ENCODE measurements around the gene ZNF532.

Gene ZNF532

DNA sequence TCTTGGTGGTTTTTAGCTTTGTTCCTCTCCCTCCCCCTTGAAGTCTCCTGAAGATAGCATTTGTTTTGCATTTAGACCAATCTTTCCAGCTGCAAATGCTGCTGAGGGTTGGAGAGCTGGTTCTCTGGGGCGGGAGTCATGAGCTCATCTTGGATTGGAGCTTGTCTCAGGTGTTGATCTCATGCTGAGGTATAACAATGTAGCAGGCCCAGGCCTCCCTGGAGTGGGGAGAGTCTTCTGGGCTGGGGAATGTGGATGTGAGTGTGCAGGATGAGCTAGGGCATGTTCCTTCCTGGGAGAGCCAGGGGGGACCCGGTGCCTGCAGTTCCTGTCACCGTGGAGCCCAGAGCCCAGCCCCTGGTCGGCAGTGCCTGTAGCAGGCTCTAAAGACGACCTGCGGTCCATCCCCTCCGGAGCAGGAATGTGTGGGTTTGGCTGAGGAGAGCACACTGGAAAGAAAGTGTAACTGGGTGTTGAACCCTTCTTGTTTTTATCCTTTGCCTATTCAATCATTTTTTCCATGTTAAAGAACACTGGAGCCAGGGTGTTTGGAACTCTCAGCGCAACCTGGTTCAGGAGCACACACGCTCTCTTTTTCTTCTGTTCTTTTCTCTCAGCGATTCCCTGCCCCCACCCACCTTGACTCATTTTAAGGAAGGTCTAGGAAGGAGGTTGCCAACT, 2.7 kb downstream of the ZNF532 start:
- DNase-seq (ENCODE audit: low spot score): peak; percentile 32

- no peak for DNase-seq (ENCODE audit: low spot score)
Measured at GRCh38 chr18:58868440-58868839, 3.8 kb downstream of the ZNF532 start.

DNA sequence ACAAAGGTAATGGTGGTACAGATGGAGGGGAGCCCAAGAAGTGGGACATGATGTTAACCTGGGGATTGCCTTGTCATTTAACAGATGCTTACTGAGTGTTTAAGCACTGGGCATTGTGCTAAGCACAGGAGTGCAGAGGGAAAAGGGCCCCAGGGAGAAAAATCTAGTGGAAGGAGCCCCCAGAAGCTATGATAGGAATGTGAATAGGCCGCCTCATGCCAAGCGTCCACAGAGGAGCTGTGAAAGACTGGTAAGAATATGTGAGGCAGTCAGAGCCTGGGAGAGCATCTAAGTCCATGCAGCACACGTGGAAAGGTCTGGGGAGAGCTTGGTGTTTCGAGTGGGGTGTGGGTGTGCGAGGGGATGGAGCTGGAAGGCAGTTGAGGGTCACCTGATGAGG, 5.5 kb downstream of the ZNF532 start:
- peak; percentile 28 for DNase-seq (ENCODE audit: low spot score)

- no peak for DNase-seq (ENCODE audit: low spot score)
Measured at GRCh38 chr18:58870621-58871020, 5.9 kb downstream of the ZNF532 start.

GRCh38 chr18:58871514-58872420, 7.1 kb downstream of the ZNF532 start:
- no peak for DNase-seq (ENCODE audit: low spot score)

DNA sequence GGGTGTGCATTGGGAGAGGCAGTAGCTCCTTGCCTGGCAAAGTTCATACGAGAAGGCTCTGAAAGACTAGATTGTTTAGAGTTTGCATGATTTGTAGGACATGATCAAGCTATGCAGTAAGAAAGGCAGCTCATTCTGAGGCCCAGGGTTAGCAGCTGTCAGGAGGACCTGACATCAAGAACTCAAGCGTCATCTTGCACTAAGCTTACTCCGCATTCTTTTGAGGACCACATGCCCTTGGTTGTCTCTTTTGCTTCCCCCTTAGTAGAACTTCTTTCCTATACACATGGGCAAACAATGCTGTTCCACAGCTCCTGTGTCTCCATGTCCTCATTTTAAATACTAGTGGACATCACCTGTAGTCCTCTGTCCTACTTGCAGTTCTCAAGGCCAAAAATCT, 14.0 kb downstream of the ZNF532 start:
- no peak for DNase-seq (ENCODE audit: low spot score)

- no peak for DNase-seq (ENCODE audit: low spot score)
Measured at GRCh38 chr18:58881477-58881876, 16.8 kb downstream of the ZNF532 start.

DNA sequence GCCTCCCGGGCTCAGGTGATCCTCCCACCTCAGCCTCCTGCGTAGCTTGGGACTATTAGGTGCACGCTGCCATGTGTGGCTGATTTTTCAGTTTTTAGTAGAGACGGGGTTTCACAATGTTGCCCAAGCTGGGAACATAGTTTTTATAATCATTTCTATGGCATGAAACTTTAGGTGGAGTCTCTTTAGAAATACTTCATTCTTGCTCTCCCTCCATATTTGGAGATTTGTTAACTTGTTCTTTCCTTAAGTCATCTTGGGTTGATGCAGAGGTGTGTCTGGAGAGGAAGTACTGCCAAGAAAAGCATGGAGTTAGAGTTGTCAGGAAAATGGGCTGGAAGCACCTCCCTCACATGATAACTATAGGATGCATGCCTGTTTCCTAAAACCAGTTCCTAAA, 17.4 kb downstream of the ZNF532 start:
- DNase-seq (ENCODE audit: low spot score): no peak

- no peak for DNase-seq (ENCODE audit: low spot score)
Measured at GRCh38 chr18:58882686-58883085, 18.0 kb downstream of the ZNF532 start.

GRCh38 chr18:58884680-58885079, 20.0 kb downstream of the ZNF532 start:
- no peak for DNase-seq (ENCODE audit: low spot score)

DNA sequence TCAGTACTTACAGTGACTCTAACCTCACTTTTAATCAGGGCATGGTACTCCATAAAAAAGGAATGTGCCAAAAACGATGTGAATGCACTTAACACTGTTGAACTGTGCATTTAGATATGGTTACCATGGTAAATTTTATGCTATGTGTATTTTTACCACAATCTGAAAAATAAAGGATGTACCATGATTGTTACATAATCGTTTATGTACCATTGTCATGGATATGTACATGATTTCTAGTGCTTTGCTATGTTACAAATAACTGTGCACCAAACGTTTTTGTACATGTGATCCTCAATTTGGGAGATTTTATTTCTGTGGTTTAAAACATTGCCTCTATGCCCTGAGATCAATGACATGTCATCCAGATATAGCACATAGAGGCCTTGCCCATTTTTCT, 21.8 kb downstream of the ZNF532 start:
- no peak for DNase-seq (ENCODE audit: low spot score)

DNA sequence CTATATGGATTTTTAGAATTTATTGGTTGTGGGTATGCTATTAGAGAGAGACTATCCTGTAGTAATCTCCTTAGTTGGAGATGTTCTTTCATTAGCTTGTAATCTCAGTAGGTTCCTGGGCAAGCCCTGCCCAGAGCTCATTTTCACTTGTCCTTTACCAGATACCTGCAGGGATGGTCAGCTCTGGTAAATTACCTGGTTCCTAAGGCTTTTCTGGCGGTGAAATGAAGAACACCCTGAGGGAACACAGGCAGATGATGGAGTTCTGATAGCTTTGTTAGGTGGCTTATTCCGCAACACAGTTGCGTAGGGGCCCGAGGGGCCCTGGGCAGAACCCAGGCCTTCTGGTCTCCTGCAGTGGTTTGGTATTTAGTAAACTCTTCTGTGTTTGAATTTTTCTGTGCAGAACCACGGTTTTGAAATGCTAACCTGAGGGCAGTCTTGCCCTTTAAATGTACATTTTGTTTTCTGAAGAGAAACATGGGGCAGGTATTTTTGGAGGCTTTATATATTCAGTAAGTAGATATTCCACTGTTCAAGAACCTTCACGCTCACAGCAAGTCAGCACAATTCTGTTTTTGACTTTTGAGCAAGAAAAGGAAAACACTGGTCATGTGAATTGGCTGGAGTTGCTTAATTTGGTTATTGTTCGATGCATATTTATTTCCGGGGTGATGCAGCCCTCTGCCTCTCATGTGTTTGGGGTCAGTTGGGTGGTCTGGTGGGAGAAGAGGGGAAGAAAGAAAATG, 22.4 kb downstream of the ZNF532 start:
- DNase-seq (ENCODE audit: low spot score): no peak

GRCh38 chr18:58887613-58887963, 22.9 kb downstream of the ZNF532 start:
- peak; percentile 48 for DNase-seq (ENCODE audit: low spot score)

DNA sequence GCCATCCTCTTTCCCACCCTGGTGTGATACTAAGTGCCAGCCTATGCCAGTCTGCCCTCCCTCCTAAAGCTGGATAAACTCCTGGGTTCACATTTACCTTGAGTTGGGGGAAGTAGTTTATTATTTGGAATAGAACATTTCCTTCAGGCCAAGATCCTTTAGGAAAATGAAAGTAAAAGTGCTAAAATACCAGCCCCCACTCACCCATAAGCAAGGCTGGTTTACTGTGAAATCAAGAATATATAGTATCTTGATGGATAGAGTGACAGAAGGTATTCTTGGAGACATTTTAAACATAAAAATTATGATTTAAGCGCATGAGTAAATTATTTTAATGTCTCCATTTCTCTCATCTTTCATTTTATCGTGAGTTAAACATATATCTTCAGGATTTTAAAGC, 27.1 kb downstream of the ZNF532 start:
- DNase-seq (ENCODE audit: low spot score): no peak

- DNase-seq (ENCODE audit: low spot score): no peak
Measured at GRCh38 chr18:58892488-58892887, 27.8 kb downstream of the ZNF532 start.

DNA sequence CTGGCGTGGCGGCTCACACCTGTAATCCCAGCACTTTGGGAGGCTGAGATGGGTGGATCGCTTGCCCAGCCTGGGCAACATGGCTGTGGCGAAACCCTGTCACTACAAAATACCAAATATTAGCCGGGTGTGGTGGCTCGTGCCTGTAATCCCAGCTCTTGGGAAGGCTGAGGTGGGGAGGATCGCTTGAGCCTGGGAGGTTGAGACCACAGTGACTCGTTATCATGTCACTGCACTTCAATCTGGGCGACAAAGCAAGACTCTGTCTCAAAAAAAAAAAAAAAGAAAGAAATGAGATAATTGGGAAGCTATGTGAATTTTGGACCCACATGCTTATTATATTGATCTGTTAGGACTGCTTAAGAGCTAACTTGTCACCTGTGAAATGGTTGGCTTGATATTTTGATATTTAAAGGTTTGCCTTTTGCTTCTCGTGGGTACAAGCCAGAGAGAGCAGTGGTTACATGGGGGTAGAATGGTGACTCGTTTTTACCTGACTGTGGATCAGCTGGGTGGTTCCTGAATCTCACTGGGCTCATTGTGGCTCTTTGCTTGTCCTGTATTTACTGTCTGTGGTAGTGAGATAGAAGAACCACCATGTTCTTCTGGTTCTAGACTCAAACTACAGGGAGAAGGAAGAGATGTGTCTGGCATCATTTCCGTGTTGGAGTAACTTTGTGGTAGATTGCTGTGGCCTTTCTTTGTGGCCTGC, 28.9 kb downstream of the ZNF532 start:
- DNase-seq (ENCODE audit: low spot score): no peak

- DNase-seq (ENCODE audit: low spot score): no peak
Measured at GRCh38 chr18:58894930-58895329, 30.3 kb downstream of the ZNF532 start.

DNA sequence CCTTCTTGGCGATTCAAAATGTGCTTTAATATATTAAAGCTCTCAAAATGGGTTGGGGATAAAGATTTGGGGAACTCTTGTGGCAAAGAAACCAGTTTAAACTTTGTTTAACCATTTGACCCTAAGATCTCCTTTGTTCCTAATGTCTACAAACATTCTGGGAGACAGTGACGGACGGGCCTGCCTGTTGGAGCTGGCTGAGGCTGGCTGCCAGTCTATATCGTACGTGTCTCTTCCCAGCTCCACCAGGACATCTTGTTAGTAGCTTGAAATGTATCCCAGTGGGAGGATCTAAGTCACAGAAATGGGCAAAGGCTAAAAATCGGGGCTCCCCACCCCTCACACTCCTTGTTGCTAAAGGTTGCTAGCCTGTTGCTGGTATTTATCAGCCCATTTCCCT, 30.7 kb downstream of the ZNF532 start:
- no peak for DNase-seq (ENCODE audit: low spot score)

DNA sequence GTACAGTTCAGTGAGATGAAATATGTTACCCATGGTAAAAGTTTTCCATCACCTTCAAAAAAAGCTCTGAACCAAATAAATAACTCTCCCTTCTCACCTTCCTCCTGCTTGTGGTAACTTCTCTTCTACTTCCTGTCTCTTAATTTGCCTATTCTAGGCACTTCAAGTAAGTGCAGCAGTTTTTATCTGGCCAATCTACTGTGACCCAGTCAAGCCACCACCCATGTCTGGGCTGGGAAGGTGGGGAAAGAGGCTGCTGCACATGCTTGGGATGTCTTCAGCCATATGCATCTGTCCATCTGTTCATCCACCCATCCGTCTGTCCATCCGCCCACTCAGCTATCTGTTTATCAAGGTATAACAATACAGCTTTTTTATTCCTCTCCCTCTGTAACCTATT, 31.6 kb downstream of the ZNF532 start:
- no peak for DNase-seq (ENCODE audit: low spot score)

- DNase-seq (ENCODE audit: low spot score): no peak
Measured at GRCh38 chr18:58896734-58897508, 32.2 kb downstream of the ZNF532 start.

DNA sequence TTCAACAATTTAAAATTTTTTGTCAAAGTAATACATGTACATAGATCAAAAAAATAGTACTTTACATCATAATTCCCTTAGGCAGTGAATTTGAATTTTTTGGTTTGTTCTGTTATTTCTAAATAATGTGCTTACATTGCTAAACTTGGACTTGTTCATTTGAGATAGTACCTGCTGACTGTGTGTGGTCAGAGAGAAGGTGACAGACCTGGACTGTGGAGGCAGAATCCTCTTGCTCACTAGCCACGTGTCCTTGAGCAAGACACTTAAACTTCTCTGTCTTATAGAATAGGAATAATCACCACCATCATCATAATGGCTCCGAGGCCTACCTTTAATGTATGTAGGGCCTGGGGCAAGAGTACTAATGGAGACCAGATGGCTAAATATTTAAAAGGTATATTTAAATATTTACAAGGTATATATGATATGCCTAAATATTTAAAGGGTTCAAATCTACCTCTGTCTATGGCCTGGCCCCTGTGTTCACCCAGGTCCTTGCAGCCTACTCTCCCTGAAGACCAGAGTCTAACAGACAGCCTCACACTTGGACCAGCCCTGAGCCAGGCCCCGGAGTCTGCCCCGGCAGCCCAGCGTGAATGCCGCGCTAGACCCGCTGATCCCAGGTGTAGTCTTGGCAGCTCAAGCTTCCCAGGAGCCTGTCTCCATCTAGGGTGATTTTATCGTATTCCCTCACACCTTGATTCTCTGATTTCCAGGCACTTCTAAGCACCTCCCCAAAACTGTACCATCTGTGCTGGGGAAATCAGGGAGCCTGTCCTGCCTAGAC, 33.5 kb downstream of the ZNF532 start:
- no peak for DNase-seq (ENCODE audit: low spot score)

Data from AG08395 (cell line).